AG04450 (cell line): ENCODE results near the gene PNMA8B. TPM values are rescaled to one million over a fixed set of nuclear protein-coding genes. Genes with fewer than 3 reads are reported as not detected.

Source experiments
- CTCF ChIA-PET: fragments of 300-600, 350-600 bp; formaldehyde crosslinking; extraction: SDS; loops from one replicate; lab custom pipeline; 2022; ENCODE audit warnings: antibody characterized with exemption, inconsistent platforms; lab: Charles Lee
- POLR2A ChIA-PET: fragments of 350-600 bp; formaldehyde crosslinking; extraction: SDS; loops from one replicate; lab custom pipeline; 2021; ENCODE audit warnings: antibody characterized with exemption, inconsistent platforms; lab: Yijun Ruan, JAX
- DNase-seq: peaks from one replicate; pipeline ENCODE4 v3.0.0-alpha.2; 2011; ENCODE audit warnings: low read depth, low spot score
- H3K27ac ChIP-seq: one replicate; pipeline ENCODE4 v1.5.1; 2012; ENCODE audit warnings: low read depth, low read length, control low read depth
- H3K27me3 ChIP-seq: one replicate; pipeline ENCODE4 v1.6.0; 2012; ENCODE audit warnings: low read length; ENCODE audit not compliant: control insufficient read depth, insufficient read depth
- H3K4me3 ChIP-seq: 2 replicates; pipeline ENCODE4 v1.5.1; 2011; ENCODE audit warnings: mild to moderate bottlenecking, low read depth, low read length, control low read depth
- H3K9me3 ChIP-seq: 2 replicates; pipeline ENCODE4 v1.5.1; 2012; ENCODE audit warnings: low read length; ENCODE audit not compliant: control insufficient read depth, insufficient read depth
- polyA plus RNA-seq: library from polyadenylated mRNA; depleted of rRNA; stranded (reverse); fragments of >200 nt; gene quantifications from 2 replicates; pipeline ENCODE4 v1.2.3, GENCODE V29; 2011
- TF ChIP-seq, protein P1 (sequence below): IDR thresholded peaks from 2 replicates; pipeline ENCODE4 v1.5.1; 2011; ENCODE audit warnings: low read depth, low read length, control low read depth, inconsistent platforms

Gene PNMA8B
- polyA plus RNA-seq, 1 experiment, result 0.17 TPM

DNA sequence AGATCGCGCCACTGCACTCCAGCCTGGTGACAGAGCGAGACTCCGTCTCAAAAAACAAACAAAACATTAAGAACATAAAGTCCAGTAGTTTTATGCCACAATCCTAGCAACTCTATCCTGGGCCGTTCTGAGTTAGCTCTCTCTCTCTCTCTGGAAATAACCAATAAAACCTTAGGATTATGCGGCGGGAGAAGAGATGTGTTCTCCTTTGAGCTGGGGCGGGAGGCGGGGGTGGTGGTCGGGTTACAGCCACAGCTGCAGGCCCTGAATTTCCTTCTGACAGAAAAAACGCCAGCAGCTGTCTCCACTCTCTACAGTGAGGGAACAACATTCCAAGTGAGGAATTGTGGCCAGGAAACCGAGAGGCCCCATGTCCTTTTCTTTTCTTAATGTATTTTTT is 15.3 kb downstream of the PNMA8B start:
- ChIA-PET CTCF (interaction anchor here (0.6 to 5.4 kb wide), 4 partner anchors 9 to 233 kb away, joined by 3 to 60 read pairs (median 14); no protein-coding TSS in a partner anchor), POLR2A (interaction anchor here (0.6 to 1.5 kb wide), 2 partner anchors 14 to 67 kb away, joined by 3 to 8 read pairs; partner anchors contain the start of gene CCDC8)
- peak overlapping the region; percentile 96 for H3K27ac ChIP-seq
- H3K27me3 ChIP-seq, result no peaks in the 10 kb centered on the region
- no peak overlapping the region for H3K4me3 ChIP-seq
- DNase-seq, result peak; percentile 70
- TF ChIP-seq, protein P1, sequence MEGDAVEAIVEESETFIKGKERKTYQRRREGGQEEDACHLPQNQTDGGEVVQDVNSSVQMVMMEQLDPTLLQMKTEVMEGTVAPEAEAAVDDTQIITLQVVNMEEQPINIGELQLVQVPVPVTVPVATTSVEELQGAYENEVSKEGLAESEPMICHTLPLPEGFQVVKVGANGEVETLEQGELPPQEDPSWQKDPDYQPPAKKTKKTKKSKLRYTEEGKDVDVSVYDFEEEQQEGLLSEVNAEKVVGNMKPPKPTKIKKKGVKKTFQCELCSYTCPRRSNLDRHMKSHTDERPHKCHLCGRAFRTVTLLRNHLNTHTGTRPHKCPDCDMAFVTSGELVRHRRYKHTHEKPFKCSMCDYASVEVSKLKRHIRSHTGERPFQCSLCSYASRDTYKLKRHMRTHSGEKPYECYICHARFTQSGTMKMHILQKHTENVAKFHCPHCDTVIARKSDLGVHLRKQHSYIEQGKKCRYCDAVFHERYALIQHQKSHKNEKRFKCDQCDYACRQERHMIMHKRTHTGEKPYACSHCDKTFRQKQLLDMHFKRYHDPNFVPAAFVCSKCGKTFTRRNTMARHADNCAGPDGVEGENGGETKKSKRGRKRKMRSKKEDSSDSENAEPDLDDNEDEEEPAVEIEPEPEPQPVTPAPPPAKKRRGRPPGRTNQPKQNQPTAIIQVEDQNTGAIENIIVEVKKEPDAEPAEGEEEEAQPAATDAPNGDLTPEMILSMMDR, result no peak
- no peaks in the 10 kb centered on the region for H3K9me3 ChIP-seq

DNA sequence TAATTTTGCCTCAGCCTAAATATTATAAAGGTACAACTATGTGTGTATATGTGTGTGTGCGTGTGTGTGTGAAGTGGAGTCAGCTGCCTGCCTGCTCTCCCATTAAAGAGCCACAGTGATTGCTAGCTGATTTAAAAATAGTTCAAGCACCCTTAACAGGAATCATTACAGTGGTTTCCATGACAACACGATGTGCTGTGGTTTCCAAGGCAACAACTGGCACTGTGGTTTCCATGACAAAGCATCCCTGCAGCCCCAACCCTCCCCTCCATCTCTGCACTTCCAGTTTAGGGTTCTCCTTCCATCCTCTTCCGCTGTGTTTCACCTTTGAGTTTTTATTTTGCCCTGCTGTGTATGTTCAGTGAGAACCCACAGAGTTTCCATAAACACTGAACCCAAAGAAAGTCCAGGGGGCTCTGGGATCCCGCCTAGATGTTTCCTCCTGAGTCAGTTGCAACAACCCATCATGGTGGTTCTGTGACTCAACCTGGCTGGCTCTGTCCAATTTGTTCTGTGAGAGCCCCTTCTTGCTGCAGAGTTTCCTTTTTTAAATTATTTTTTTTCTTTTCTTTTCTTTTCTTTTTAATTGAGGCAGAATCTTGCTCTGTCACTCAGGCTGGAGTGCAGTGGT is 17.2 kb downstream of the PNMA8B start:
- no peak for DNase-seq
- no peak overlapping the region for H3K27ac ChIP-seq
- CTCF ChIA-PET, result interaction anchor here (0.5 to 1.6 kb wide), 3 partner anchors 9 to 198 kb away, joined by 3 to 4 read pairs (median 3); no protein-coding TSS in a partner anchor
- H3K9me3 ChIP-seq, result no peaks in the 10 kb centered on the region
- TF ChIP-seq, protein P1, result no peak
- H3K27me3 ChIP-seq, result no peaks in the 10 kb centered on the region
- H3K4me3 ChIP-seq, result no peak overlapping the region
- POLR2A ChIA-PET, result interaction anchor here (1.4 kb wide), 1 partner anchor 65 kb away, joined by 10 read pairs; the partner anchor contains the start of gene CCDC8

DNA sequence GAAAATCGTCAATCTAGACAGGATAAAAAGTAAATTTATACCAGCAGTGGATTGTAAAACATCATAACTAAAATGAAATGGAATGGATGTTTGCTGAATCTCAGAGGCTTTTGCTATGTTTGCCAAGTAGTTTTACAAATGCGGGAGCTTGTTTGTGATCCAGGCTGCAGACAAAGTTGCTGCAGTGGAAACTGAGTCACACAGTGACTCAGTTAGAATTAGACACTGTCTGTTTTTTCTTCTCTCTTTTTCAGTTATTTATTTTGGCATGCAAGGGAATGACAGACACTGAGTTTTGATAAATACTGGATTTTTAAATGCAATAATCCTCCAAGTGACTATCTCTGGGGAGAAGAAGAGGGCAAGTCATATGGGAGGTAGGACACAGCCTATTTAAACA is 19.7 kb downstream of the PNMA8B start:
- POLR2A ChIA-PET, result interaction anchor here (0.6 to 0.7 kb wide), 2 partner anchors 56 to 60 kb away, joined by 3 to 13 read pairs; no protein-coding TSS in a partner anchor
- H3K27ac ChIP-seq, result no peak overlapping the region
- DNase-seq, result no peak
- TF ChIP-seq, protein P1, result no peak
- CTCF ChIA-PET, result interaction anchor here (1.2 kb wide), 1 partner anchor 80 kb away, joined by 4 read pairs; no protein-coding TSS in a partner anchor
- no peaks in the 10 kb centered on the region for H3K27me3 ChIP-seq
- H3K9me3 ChIP-seq, result no peaks in the 10 kb centered on the region; the same call in 1 of the 2 replicates
- H3K4me3 ChIP-seq, result no peak overlapping the region

DNA sequence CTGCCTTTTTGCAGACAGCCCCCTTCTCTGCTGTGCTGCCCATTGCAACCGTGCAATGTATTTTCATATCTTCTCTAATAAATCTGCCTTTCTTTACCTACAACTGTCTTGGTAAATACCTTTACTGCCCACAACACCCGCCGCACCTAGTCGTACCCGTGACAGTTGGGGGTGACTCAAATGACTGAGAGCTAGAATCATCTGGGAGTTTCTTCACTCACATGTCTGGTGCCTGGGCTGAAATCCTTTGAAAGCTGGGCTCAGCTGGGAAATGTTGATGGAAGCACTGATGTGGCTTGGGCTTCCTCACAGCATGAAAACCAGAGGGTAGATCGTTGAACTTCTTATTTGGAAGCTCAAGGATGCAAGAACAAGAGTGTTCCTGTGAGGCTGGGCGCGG is 21.5 kb downstream of the PNMA8B start:
- TF ChIP-seq, protein P1, result no peak
- Histone ChIP-seq H3K4me3 (no peak overlapping the region), H3K27ac (no peak overlapping the region), H3K9me3 (peaks cover 3% of the 10 kb centered on the region; the same call in 1 of the 2 replicates), H3K27me3 (no peaks in the 10 kb centered on the region)
- ChIA-PET CTCF (interaction anchor here (1.2 to 1.6 kb wide), 2 partner anchors 13 to 78 kb away, joined by 4 to 7 read pairs; no protein-coding TSS in a partner anchor), POLR2A (no interaction called here)
- DNase-seq, result no peak

DNA sequence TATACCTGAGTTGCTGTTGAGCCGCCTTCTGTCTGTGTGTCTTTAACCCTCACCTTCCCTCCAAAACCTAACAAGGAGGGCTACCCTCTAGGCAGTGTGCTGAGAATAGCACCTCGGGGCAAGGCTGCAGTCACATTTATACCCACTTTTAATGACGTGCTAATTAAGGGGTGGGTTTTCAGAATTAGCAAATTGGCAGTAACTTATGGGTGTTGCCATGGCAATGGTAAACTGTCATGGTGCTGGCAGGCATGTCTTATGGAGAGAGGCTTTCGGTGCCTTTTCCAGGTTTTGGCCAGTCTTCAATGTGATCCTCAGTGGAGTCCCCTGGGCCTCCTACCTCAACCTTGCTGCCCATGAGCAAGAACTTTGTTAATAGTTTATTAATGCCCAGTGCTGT is 23.1 kb downstream of the PNMA8B start:
- Histone ChIP-seq H3K27ac (no peak overlapping the region), H3K9me3 (peaks cover 3% of the 10 kb centered on the region; the same call in 1 of the 2 replicates), H3K4me3 (no peak overlapping the region), H3K27me3 (no peaks in the 10 kb centered on the region)
- TF ChIP-seq, protein P1, result no peak
- no peak for DNase-seq
- ChIA-PET POLR2A (no interaction called here), CTCF (interaction anchor here (1.6 kb wide), 1 partner anchor 77 kb away, joined by 7 read pairs; no protein-coding TSS in a partner anchor)
